Subcutaneous preadipocyte (primary cell): ENCODE data around the gene TLR1. TPM values are rescaled to one million over a fixed set of nuclear protein-coding genes. Genes with fewer than 3 reads are reported as not detected.

Experiments
- small RNA-seq: library from RNA; depleted of rRNA; stranded (forward); fragments of <200 nt; gene quantifications from one replicate; pipeline ENCODE3, GENCODE V24; 2012
- total RNA-seq: library from RNA; depleted of rRNA; stranded (reverse); fragments of >200 nt; gene quantifications from 2 replicates; pipeline ENCODE4 v1.2.3, GENCODE V29; 2012

The TLR1 gene
- 0.73 and 1.4 TPM in 2 replicates for total RNA-seq

GRCh38 chr4:38804654-38805295, at the start of gene TLR1:
TLR1 (minus strand) TSS chr4:38804791; CDS start chr4:38798831, 5,960 bp downstream.

GRCh38 chr4:38782452-38783108, 22.0 kb downstream of the TLR1 start, which contains the start of gene TLR10:
TLR10 (minus strand) TSS chr4:38782990; CDS start chr4:38775590, 7,400 bp downstream.

Small RNAs within 50 kb of the gene (small RNA-seq; reads per million reads assigned to genes)
- gene RNA5SP158, result not detected

Other genes with a start within 250 kb of the TLR1 start
- gene KLF3, start 140.6 kb downstream of the TLR1 start, total RNA-seq, result 13.6 and 24.4 TPM in 2 replicates
- under 0.01 TPM in 1 of 2 replicates, not detected in the other for gene TLR10, start 21.8 kb downstream of the TLR1 start, total RNA-seq
- 3.1 and 3.7 TPM in 2 replicates for gene TLR6, start 52.0 kb upstream of the TLR1 start, total RNA-seq
- 255 and 266 TPM in 2 replicates for gene FAM114A1, start 63.0 kb upstream of the TLR1 start, total RNA-seq
- gene TMEM156, start 227.6 kb upstream of the TLR1 start, total RNA-seq, result 0.20 TPM in 1 of 2 replicates, not detected in the other